Activated CD4-positive, alpha-beta T cell treated with anti-CD3 and anti-CD28 coated beads, Interleukin-2, amount 50 U/mL, for 16 hours (primary cell): Measurements from ENCODE around the gene COPZ1.
"Not testable (repeated sequence)": the region's sequence is repeated elsewhere in the genome, so short reads cannot be mapped to it uniquely, and the experiment has no call there.

Experiments
- DNase-seq: peaks from one replicate; pipeline ENCODE4 v3.0.0-alpha.2; 2020

Gene COPZ1

GRCh38 chr12:54324617-54325441 is at the start of gene COPZ1:
Gene COPZ1, plus strand, starts transcription at chr12:54325131. Its CDS starts 33 bp downstream, at chr12:54325164.
- peak; percentile 99 for DNase-seq

- no peak for DNase-seq
Observed at GRCh38 chr12:54276368-54276767, 48.6 kb upstream of the COPZ1 start.

GRCh38 chr12:54277823-54278276 is 47.1 kb upstream of the COPZ1 start:
- no peak for DNase-seq

- no peak for DNase-seq
Observed at GRCh38 chr12:54279227-54279631, 45.7 kb upstream of the COPZ1 start.

GRCh38 chr12:54279632-54280467 is 45.1 kb upstream of the COPZ1 start, which contains the start of gene CBX5:
Gene CBX5, minus strand, starts transcription at chr12:54280122. Its CDS starts 22,472 bp downstream, at chr12:54257650.
- DNase-seq, result peak; percentile 99

GRCh38 chr12:54280468-54281260 is 44.3 kb upstream of the COPZ1 start, which contains the start of gene HNRNPA1:
Gene HNRNPA1, plus strand, starts transcription at chr12:54280726. Its CDS starts 82 bp downstream, at chr12:54280808.
- peak; percentile 100 for DNase-seq

- peak; percentile 65 for DNase-seq
Observed at GRCh38 chr12:54281261-54281638, 43.7 kb upstream of the COPZ1 start.

GRCh38 chr12:54281694-54282093 is 43.2 kb upstream of the COPZ1 start:
- not testable (repeated sequence) for DNase-seq

GRCh38 chr12:54282949-54283593 is 41.9 kb upstream of the COPZ1 start:
- no peak for DNase-seq

GRCh38 chr12:54284070-54284780 is 40.7 kb upstream of the COPZ1 start:
- not testable (repeated sequence) for DNase-seq

- no peak for DNase-seq
Observed at GRCh38 chr12:54285150-54286041, 39.5 kb upstream of the COPZ1 start.

GRCh38 chr12:54286042-54287030 is 38.6 kb upstream of the COPZ1 start:
- DNase-seq, result no peak

- no peak for DNase-seq
Observed at GRCh38 chr12:54287261-54288157, 37.4 kb upstream of the COPZ1 start.

- DNase-seq, result no peak
Observed at GRCh38 chr12:54292083-54292930, 32.6 kb upstream of the COPZ1 start.

GRCh38 chr12:54292931-54293241 is 32.0 kb upstream of the COPZ1 start:
- no peak for DNase-seq

GRCh38 chr12:54294152-54294952 is 30.6 kb upstream of the COPZ1 start:
- DNase-seq, result peak; percentile 68
